Small intestine (tissue), 7 donors: ENCODE results near the gene CACNG8. TPM values are rescaled to one million over a fixed set of nuclear protein-coding genes. Genes with fewer than 3 reads are reported as not detected.

ENCODE experiments used
- DNase-seq, 2 donors: peaks; one replicate each; pipeline versions ENCODE4 v3.0.0 to v3.0.0-alpha.2; 2013
- FAIRE-seq: peaks from 2 replicates; lab custom pipeline; 2012; peaks lifted over from hg19 to GRCh38; lab: Jason Lieb, UNC
- H3K27ac ChIP-seq, 3 donors: one replicate each; pipeline ENCODE4 v1.5.1; 2013; ENCODE audit warnings: low read length in 2 of 3, mild to moderate bottlenecking in 2 of 3, control low read depth in 1 of 3, inconsistent platforms in 1 of 3, low read depth in 1 of 3, moderate library complexity in 1 of 3
- H3K27me3 ChIP-seq, 3 donors: one replicate each; pipeline ENCODE4 v1.6.1; 2013; ENCODE audit warnings: low read length in 3 of 3, inconsistent platforms in 1 of 3; ENCODE audit not compliant: control insufficient read depth in 3 of 3, insufficient read depth in 3 of 3
- H3K36me3 ChIP-seq, 3 donors: one replicate each; pipeline ENCODE4 v1.6.1; 2013; ENCODE audit warnings: low read length in 3 of 3, inconsistent platforms in 1 of 3, low read depth in 1 of 3, mild to moderate bottlenecking in 1 of 3, moderate library complexity in 1 of 3; ENCODE audit not compliant: control insufficient read depth in 3 of 3, insufficient read depth in 2 of 3
- H3K4me1 ChIP-seq, 3 donors: one replicate each; pipeline ENCODE4 v1.6.1; 2013; ENCODE audit warnings: low read length in 2 of 3, inconsistent platforms in 1 of 3, low read depth in 1 of 3, mild to moderate bottlenecking in 1 of 3, moderate library complexity in 1 of 3; ENCODE audit not compliant: control insufficient read depth in 3 of 3, insufficient read depth in 2 of 3
- H3K4me3 ChIP-seq, 3 donors: one replicate each; pipeline ENCODE4 v1.5.1; 2013; ENCODE audit warnings: low read length in 3 of 3, control low read depth in 1 of 3, inconsistent platforms in 1 of 3, low read depth in 1 of 3, mild to moderate bottlenecking in 1 of 3, moderate library complexity in 1 of 3
- H3K9me3 ChIP-seq, 2 donors: one replicate each; pipeline ENCODE4 v1.6.1; 2013; ENCODE audit warnings: low read depth in 1 of 2, low read length in 1 of 2; ENCODE audit not compliant: control insufficient read depth in 2 of 2, insufficient read depth in 1 of 2
- WGBS, 3 donors: extraction: QIAGEN DNeasy Blood & Tissue Kit; methylation state at CpG; one replicate each; pipeline ENCODE4 v1.1.7; 2013; 5-methylcytosine and 5-hydroxymethylcytosine counted together
- polyA plus RNA-seq, 4 donors: library from polyadenylated mRNA; stranded (reverse) in 3 of 4; unstranded in 1 of 4; fragments of 200-250 nt in 3 of 4; fragments of 120-200 nt in 1 of 4; gene quantifications; one replicate each; pipeline versions ENCODE4 v1.2.1 to v1.2.3, GENCODE V29; 2013
- donor health status: healthy with polysubstance abuse.
- donor health status: control.
- donor health status: control.
- donor health status: Bipolar disorder and iron deficiency.
- donor health status: healthy.

Gene CACNG8
- polyA plus RNA-seq, 4 donors: 0.03 to 0.12 TPM; not detected in 2

GRCh38 chr19:54009440-54009839 lies 46.7 kb downstream of the CACNG8 start:
- no peak for DNase-seq
- peaks cover 0 to 4% (median 0%) of the 10 kb centered on the region in 3 donors for H3K27me3 ChIP-seq
- 74 to 81% (median 78%) methylated on average over 7 to 8 of the region's 8 CpGs for WGBS, 3 donors
- no peak overlapping the region for H3K27ac ChIP-seq
- H3K9me3 ChIP-seq: no peaks in the 10 kb centered on the region
- no peaks in the 10 kb centered on the region for H3K4me1 ChIP-seq
- FAIRE-seq: no peak
- H3K36me3 ChIP-seq: no peaks in the 10 kb centered on the region
- H3K4me3 ChIP-seq: no peak overlapping the region

DNA sequence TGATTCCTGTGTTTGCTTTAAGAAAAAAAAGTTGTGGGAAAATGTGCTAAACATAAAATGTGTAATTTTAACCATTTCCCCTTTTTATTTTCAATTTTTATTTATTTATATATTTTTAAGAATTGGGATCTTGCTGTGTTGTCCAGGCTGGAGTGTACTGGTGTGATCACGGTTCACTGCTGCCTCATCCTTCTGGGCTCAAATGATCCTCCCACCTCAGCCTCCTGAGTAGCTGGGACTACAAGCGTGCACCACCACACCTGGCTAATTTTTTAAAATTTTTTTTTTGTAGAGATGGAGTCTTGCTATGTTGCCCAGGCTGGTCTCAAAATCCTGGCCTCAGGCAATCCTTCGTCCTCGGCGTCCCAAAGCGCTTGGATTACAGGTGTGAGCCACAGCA lies 47.7 kb downstream of the CACNG8 start:
- no peaks in the 10 kb centered on the region for H3K9me3 ChIP-seq
- no peak for DNase-seq
- H3K27me3 ChIP-seq: peaks cover 0 to 8% (median 0%) of the 10 kb centered on the region in 3 donors
- no peaks in the 10 kb centered on the region for H3K36me3 ChIP-seq
- WGBS, 3 donors: 87 to 93% (median 89%) methylated on average over 6 of the region's 6 CpGs
- H3K4me3 ChIP-seq: no peak overlapping the region
- no peak for FAIRE-seq
- no peak overlapping the region for H3K27ac ChIP-seq
- no peaks in the 10 kb centered on the region for H3K4me1 ChIP-seq

DNA sequence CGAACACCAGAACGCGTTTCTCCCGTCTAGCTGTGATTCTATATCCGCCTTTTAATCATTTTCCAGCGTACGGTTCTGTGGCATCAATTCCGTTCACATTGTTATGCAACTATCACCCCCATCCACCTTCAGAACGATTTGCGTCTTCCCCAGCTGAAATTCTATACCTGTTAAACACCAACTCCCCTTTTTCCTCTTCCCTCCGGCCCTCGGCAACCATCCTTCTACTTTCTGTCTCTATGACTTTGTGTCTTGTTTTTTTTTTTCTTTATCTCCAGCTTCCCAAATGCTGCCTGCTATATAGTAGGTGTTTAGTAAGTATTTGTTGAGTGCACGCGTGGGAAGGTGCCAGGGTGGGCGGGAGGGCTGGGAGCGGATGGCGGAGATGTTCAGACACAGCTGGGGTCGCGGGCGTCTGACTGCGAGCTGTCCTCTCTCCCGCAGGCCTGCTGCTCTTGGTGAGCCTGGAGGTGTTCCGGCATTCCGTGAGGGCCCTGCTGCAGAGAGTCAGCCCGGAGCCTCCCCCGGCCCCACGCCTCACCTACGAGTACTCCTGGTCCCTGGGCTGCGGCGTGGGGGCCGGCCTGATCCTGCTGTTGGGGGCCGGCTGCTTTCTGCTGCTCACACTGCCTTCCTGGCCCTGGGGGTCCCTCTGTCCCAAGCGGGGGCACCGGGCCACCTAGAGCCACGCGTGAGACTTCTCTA lies 48.9 kb downstream of the CACNG8 start:
- Histone ChIP-seq H3K27me3 (peaks cover 0 to 8% (median 0%) of the 10 kb centered on the region in 3 donors), H3K4me3 (no peak overlapping the region), H3K9me3 (no peaks in the 10 kb centered on the region), H3K4me1 (no peaks in the 10 kb centered on the region), H3K27ac (no peak overlapping the region), H3K36me3 (no peaks in the 10 kb centered on the region)
- FAIRE-seq (no peak), DNase-seq (no peak)
- WGBS, 3 donors: 35 to 53% (median 51%) methylated on average over 31 to 36 of the region's 36 CpGs

GRCh38 chr19:54013866-54014265 lies 51.1 kb downstream of the CACNG8 start:
- no peak overlapping the region for H3K4me3 ChIP-seq
- peaks cover 0 to 8% (median 0%) of the 10 kb centered on the region in 3 donors for H3K27me3 ChIP-seq
- no peak for DNase-seq
- H3K9me3 ChIP-seq: no peaks in the 10 kb centered on the region
- H3K36me3 ChIP-seq: no peaks in the 10 kb centered on the region
- H3K27ac ChIP-seq: no peak overlapping the region
- FAIRE-seq: no peak
- WGBS, 3 donors: 67 to 76% (median 68%) methylated on average over 8 of the region's 8 CpGs
- H3K4me1 ChIP-seq: no peaks in the 10 kb centered on the region

- WGBS, 3 donors: 52 to 55% (median 54%) methylated on average over 19 of the region's 19 CpGs
- H3K36me3 ChIP-seq: no peaks in the 10 kb centered on the region
These were observed 52.3 kb downstream of the CACNG8 start for GRCh38 chr19:54014920-54015560.

GRCh38 chr19:54017261-54017660 lies 54.5 kb downstream of the CACNG8 start:
- peak in 1 of 2 donors; percentile 5 for DNase-seq

More at GRCh38 chr19:54014920-54015560, 52.3 kb downstream of the CACNG8 start:
- H3K27ac ChIP-seq: no peak overlapping the region
- no peaks in the 10 kb centered on the region for H3K4me1 ChIP-seq
- peaks cover 0 to 8% (median 0%) of the 10 kb centered on the region in 3 donors for H3K27me3 ChIP-seq
- H3K4me3 ChIP-seq: no peak overlapping the region
- no peaks in the 10 kb centered on the region for H3K9me3 ChIP-seq
- no peak for DNase-seq
- no peak for FAIRE-seq

GRCh38 chr19:54021363-54021762 lies 58.6 kb downstream of the CACNG8 start:
- no peak for DNase-seq
- Histone ChIP-seq H3K9me3 (no peaks in the 10 kb centered on the region), H3K27ac (no peak overlapping the region), H3K36me3 (no peaks in the 10 kb centered on the region), H3K27me3 (peaks cover 0 to 3% (median 0%) of the 10 kb centered on the region in 3 donors), H3K4me1 (no peaks in the 10 kb centered on the region), H3K4me3 (no peak overlapping the region)
- WGBS, 3 donors: 84 to 89% (median 86%) methylated on average over 8 of the region's 8 CpGs
- no peak for FAIRE-seq

More at GRCh38 chr19:54017261-54017660, 54.5 kb downstream of the CACNG8 start:
- peaks cover 0 to 3% (median 0%) of the 10 kb centered on the region in 3 donors for H3K27me3 ChIP-seq
- no peaks in the 10 kb centered on the region for H3K36me3 ChIP-seq
- no peak overlapping the region for H3K4me3 ChIP-seq
- H3K4me1 ChIP-seq: no peaks in the 10 kb centered on the region
- H3K9me3 ChIP-seq: no peaks in the 10 kb centered on the region
- FAIRE-seq: no peak
- 77 to 86% (median 84%) methylated on average over 4 of the region's 4 CpGs for WGBS, 3 donors
- no peak overlapping the region for H3K27ac ChIP-seq

DNA sequence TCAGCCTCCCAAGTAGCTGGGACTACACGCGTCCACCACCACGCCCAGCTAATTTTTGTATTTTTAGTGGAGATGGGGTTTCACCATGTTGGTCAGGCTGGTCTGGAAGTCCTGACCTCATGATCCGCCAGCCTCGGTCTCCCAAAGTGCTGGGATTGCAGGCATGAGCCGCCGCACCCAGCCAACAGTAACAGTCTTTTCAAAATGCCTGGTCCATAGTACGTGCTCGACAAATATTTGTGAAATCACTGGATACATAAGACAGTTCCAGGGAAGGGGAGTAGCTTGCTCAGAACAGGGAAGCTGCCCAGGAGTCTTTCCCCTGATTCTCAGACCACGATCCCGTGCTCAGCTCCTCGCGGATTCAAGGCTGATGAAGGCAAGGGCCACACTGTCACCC lies 59.2 kb downstream of the CACNG8 start:
- FAIRE-seq (no peak), DNase-seq (no peak)
- Histone ChIP-seq H3K36me3 (no peaks in the 10 kb centered on the region), H3K4me3 (no peak overlapping the region), H3K27ac (no peak overlapping the region), H3K9me3 (no peaks in the 10 kb centered on the region), H3K27me3 (peaks cover 0 to 3% (median 0%) of the 10 kb centered on the region in 3 donors), H3K4me1 (no peaks in the 10 kb centered on the region)
- WGBS, 3 donors: 86 to 93% (median 91%) methylated on average over 13 of the region's 13 CpGs
